NK-92 (cell line): Measurements from ENCODE around the gene ARSJ.

Experiments
- DNase-seq: peaks from one replicate; lab custom pipeline; 2025; ENCODE audit not compliant: unreplicated experiment; lab: John Stamatoyannopoulos, UW

The ARSJ gene

DNA sequence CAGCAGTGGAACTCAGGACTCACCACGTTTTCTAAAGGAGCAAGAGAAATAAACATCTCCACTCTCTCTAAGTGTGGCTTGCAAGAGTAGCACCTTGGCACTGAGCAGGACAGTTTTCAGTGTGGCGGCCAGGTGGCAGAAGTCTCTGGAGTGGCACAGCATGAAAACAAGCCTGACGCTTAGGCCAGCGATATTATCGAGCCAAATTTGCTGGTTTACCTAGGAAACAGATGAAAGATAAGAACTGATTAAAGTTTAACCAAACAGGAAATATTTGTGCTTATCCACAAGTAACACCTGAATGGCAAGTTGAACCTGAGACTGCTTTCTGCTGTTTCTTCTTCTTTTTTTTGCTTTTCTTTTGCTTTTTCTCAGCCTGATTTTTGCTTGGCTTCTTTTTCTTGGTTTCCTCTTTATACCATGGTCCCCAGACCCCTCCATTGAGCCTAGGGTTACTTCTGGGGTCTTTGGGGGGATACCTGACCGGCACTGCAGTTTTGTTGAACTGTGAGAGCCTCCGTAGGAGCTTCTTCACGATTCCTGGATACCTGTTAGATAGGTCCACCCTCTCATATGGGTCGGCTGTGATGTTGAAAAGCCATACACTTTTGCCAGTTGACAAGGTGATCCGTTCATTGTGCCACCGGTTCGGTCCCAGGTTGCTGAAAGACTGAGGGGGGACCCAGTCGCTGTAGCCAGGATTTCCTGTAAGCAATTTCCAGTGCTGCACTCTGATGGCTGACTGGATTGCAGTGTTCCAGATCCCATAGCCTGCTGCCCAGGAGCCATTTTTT lies 77.3 kb downstream of the ARSJ start:
- DNase-seq, result no peak

DNA sequence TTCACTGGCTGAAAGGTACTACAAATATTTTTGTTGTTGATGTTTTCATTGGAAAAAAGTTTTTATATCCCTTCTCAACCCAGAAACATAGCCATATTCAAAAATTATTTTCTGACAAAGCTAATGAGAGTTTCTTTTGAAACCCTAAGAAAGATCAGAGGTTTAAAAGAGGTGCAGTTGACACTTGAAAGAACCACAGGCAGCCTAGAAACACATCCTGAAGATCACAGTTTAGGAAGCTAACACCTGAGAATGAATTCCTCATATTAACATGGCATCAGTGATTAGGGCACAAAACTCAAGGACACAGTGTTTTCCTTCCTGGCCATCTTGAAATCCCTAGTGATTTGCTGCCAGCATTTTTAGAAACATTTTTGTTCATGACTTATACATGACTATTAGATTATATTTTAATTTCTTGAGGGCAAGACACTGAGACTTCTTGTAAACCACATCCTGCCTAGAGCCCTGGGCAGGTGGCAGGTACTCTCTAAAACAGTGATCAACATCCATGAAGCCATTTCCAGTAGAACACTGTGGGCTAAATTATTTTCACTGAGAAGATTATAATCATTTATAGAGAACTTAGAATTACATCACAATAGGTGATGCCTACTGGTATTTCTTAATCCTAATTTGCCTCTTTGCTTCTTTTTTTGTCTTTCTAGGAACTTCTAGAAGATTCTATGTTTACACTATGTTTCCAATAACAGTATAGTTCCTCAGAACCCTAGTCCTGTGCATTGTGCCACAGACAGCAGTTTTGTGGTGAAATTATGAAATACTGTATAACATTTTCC lies 80.0 kb downstream of the ARSJ start:
- DNase-seq, result no peak

DNA sequence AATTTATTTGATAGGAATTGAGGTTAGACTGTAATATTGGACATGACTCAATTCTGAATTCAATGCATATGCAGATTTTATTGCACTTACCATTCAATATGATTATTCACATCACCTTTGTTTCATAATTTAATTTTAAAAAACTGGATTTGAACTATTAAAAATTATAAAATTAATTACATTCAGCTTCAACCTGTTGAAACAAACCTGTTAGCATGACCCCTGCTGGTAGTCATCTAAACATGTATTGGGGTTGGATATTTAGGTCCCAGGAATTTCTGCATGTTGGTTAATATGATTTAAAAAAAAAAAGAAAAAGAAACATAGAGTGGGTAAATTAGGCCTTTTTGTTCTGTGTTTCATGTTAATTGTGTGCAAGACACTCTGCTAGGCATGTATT lies 85.9 kb downstream of the ARSJ start:
- DNase-seq, result no peak

DNA sequence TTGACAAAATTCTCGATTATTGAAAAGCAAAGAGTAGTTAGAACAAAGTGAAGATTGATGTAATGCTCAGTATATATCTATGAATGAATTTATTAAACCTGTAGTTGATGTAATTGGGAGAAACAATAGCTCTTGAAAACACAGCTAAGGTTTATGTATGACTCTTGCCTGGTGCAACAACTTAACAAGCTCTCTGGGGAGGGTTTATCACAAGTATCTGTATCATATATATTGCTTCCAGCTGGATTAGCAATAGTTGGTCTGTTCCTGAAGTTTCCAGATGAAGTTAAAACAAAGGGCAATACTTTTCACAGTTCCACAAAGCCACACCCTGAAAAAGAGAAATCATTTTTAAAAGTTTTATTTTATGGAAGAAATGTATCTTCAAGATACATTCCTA lies 91.4 kb downstream of the ARSJ start:
- no peak for DNase-seq

DNA sequence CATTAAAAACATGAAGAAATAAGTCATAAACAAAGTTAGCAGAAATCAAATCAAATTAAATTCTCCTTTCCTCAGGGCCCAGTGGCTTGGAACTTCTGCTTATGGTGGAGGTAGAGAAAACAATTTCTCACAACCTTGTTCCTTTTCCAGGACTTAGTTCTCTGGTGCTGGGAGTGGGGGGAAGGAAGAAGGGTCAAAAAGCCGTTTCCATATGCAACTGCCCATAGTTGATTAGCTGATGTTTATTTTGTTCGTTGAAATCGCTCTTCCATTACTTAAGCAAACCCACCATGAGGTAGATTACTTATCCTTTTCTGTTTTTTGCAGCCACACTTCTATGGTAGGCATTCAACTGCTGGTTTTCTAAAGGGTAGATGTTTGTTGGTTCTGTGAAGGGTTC lies 94.2 kb downstream of the ARSJ start:
- DNase-seq, result no peak

DNA sequence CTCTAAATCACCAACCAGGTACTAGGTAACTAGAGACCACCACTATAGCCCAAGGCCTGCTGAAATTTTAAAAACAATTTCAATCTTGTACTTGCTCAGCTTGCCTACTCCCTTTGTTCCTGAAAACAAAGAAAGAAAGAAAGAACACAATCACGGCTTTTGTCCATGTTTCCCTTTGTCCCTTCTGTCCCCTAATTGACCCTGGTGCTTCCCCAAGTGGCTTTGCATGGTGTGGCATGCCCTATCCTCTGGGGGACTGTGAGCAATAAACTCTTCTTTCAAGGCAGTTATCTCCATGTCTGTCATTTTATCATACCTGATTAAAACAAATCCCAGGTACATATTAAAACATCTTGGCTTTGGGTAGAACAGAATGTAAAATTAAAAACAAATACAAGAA lies 94.8 kb downstream of the ARSJ start:
- no peak for DNase-seq

DNA sequence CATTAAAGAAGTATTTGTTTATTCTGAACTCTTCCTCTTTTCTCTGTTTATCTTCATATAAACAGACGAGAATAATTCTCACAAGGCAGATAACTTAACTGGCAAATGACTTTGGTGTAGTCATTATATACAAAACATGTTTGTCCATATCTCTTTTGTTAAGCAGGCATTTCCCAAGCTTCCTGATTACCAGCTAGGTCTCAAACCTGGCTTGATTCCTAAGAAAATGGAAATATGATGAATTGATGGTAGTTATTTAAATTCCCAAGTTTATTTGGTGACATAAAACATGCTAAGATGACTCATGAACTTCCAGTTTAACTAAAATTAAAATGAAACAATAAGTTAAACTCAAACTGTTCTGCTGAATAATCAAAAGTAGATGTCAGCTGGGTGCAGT lies 96.8 kb downstream of the ARSJ start:
- DNase-seq, result no peak

DNA sequence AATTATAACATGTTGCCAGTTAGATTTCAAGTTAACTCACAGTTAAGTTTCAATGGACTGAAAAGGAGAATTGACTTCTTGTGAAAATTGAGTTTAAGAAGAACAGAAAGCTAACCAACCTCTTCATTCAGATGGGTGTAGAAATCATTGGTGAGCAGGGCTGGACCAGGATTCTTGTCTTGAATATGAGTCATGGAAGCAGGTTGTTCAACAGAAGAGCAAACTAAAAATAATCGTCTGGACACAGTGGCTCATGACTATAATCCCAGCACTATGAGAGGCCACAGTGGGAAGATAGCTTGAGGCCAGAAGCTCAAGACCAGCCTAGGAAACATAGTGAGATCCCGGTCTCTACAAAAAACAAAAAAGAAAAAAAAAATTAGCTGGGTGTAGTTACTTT lies 98.2 kb downstream of the ARSJ start:
- DNase-seq, result no peak

DNA sequence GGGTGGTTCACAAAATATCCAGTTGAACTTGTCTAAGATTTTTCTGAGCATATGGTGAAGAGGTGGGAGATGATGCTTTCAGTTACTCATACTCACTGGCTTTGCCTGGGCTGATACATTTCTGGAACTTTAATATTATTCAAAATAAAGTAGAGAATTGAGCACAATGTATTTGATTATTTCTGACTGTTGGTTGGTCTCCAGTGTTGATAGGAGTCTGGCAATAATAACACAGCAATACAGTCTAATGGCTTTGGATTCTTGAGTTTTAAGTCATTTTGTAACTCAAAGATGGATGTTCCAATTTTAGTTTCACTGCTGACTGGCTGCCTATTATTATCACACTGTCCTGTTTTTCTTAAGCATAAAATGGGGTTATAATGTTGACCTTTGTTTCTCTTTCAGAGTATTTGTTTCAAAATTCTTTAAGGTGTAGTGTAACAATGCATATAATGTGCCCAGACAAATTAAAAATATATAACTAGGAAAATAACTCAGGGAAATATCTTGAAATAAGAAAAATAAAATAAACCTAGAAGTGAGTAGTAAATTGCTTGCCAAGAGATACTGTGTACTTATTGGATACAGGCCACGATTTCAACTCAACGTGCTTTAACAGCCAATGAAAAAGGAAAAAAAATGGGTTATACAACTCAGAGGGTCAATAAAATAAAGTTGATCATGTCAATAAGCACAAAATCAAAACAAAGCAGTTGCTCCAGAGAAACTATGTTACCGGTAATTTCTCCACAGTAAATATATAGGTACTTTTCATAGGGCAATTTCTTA lies 99.0 kb downstream of the ARSJ start:
- DNase-seq, result no peak

DNA sequence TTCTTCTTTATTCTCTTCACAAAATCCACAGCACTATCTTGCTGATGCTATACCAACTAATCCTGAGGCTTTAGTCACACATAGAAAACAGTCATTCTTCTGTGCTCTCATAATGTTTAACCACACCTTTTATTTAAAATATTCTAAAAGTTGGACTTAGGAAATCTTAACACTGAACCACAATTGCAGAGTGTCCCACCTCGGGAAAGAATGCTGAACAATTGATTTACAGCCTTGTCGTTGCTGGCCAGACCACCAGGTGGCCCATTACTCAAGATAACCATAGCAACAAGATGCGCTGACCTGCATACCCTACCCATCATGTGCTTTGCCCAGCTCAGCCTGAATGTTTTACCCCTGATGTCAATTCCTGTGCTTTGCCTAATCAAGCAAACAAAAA lies 100.8 kb downstream of the ARSJ start:
- no peak for DNase-seq

DNA sequence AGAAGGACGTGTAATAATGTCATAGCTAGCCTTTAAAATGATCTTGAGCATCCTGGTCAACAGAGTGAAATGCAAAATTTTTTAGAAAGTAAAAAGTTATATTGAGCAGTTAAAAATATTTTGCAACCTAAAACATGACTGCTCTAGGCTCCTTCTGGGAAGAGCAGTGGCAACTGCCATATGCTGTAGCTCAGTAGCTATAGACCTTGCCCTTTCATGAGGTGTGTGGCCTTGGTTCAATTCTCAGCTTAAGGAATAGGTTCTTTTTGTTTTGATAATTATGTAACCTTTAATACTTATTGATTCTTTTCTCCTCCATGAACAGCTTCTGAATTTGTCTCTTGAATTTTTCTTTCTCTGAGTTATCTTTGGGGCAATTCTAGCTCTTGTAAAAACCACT lies 105.0 kb downstream of the ARSJ start:
- DNase-seq, result no peak

DNA sequence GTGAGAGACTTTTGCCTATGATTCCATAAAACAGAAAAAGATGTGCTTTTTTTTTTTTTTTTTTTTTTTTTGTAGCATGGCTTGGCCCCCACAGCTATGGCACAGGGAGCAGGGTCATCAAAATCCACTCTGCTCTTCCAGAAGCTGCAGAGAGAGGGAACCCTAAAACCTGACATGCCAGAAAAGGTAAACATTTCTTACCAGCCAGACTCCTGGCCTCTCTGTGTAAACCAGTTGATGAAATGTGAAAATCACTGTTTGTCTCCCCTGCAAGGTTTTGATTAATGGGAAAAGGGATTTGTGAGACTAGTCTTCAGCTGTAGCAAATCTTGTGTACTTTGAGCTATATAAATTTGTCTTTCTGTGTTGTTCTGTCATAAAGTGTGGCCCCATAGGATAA lies 105.9 kb downstream of the ARSJ start:
- no peak for DNase-seq

DNA sequence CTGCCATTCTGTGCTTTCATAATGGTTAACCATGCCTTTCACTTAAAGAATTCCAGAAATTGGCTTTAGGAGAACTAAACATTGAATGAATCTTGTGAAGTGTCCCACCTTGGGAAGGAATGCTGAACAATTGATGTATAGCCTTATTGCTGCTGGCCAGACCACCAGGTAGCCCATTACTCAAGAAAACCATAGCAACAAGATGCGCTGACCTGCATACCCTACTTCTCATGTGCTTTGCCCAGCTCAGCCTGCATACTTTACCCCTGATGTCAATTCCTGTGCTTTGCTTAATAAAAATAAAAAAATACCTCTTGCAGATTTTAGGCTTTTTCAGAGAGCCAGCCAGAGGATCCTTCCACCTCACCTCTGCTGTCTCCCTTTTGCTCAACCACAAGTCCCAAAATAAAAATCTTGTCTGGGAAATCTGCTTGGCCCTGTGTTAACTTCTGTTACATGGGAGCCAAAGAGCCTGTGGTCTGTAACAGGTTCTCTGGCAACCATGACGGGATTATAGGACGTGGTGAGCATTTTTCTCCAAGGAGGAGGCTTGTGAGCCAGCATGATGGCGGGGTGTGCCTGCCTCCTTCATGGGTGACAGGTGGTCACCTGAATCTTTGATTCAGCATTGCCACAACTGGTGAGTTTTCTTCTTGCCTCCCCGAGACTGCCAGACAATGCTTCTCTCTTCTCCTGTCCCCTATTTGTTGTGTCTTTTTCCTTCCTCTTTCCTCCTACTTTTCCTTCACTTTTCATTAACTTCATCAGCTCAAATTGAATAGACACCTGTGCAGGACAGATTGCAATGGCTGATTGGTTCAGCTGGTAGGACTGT lies 106.8 kb downstream of the ARSJ start:
- DNase-seq, result no peak

DNA sequence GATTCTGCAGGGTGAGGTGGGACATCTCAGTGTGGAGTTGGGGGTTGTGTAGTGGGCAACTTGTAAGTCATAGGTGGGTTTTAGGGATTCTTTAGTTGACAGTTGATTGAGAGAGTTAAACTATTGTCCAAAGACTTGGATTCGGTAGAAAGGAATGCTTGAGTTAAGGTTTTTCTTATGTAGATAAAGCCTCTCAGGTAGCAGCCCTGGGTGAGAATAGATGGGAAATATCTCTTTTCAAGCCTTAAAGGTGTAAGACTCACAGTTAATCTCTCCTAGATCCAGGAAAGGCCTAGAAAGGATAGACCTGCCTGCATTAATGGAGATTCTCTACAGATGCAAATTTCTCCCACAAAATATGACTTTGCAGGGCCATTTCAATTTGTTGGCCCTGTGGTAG lies 108.4 kb downstream of the ARSJ start:
- DNase-seq, result no peak

DNA sequence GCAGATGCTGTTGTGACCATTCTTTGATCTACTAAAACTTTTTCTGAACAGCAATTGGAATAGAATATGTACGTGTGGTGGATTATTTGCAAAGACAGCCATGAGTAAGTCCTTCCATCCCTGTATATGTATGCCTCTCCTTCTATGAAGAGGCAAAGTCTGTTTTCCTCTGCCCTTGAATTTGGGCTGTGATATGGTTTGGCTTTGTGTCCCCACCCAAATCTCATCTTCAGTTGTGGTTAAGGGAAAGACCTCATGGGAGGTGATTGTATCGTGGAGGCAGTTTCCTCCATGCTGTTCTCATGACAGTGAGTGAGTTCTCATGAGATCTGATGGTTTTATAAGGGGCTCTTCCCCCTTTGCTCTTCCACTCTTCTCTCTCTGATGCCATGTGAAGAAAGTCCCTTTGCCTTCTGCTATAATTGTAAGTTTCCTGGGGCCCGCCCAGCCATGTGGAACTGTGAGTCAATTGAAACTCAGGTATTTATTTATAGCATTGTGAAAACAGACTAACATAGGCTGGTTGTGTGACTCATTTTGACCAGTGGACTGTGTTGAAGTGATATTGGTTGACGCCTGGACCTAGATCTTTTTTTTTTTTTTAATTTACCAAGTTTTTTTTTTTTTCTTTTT lies 109.6 kb downstream of the ARSJ start:
- no peak for DNase-seq

DNA sequence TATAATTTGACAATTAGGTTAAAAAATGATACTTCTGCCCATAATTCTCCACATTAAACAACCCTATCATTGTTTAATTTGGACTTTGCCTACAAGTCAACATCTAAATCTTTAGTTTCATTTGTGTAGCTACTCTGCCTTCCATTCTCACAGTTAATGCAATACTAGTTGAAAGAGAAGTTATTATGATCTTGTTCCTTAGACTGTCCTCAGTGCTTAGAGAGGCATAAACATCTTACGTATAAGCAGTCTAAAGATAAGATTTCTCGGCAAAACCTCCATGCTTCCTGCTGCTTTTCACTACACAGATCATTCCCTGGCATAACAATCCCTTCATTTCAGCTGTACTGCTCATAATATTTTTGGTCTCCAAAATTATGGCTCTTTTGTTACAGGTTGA lies 112.8 kb downstream of the ARSJ start:
- DNase-seq, result no peak

DNA sequence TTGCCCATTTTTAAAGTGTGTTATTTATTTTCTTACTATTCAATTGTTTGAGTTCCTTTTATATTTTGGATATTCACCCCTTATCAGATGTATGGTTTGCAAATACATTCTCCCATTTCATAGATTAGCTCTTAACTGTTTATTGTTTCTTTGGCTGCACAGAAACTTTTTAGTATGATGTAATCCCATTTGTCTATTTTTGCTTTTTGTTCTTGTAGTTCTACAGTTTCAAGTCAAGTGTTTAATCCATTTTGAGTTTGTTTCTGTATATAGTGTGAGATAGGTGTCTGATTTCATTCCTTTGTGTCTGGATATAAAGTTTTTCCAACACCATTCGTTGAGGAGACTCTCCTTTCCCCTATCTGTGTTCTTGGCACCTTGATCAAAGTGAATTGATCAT lies 120.5 kb downstream of the ARSJ start:
- DNase-seq, result no peak

DNA sequence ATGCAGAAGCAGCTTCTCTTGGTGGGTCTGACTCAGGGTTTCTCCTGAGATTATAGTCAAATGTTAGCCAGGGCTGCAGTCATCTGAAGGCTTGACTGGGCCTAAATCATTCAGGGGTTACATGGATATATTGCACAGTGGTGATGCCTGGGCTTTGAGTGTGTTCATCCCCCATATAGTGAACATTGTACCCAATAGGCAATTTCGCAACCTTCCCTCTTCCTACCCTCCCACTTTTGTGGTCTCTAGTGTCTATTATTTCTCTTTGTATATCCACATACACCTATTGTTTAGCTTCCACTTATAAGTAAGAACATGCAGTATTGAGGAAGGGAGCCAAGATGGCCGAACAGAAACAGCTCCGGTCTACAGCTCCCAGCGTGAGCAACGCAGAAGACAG lies 127.6 kb downstream of the ARSJ start:
- no peak for DNase-seq
